Measurements from ENCODE around the gene TBL1X. TPM values are rescaled to one million over a fixed set of nuclear protein-coding genes. Genes with fewer than 3 reads are reported as not detected.

The TBL1X gene
- total and polyA plus RNA-seq, 2 of the 8 experiments (the other 6 are each of a cell fraction or from before 2014, with no cell fraction given) = 13.3 to 25.6 TPM

DNA sequence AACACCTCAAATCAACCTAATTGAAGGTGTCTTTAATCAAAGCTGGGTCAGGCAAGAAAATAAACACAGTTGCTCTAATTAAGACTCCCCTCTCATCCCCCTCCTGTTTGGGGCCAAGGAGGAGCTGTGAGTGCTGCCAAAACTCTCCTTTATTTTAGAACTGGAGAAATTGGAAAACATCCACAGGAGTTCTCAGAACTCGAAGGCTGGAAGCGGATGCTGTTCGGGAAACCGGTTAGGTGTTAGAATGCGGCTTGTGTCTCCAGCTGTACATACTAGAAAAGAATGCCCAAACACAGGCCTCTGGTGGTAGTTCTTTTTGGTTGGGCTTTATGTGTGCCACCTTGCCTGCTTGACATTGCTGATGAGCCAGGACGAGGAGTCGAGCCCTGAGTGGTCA is 182.6 kb downstream of the TBL1X start:
- Histone ChIP-seq H3K9ac (replicated peaks in 1 of 4; ENCODE audit: extremely low read depth in 1 of 4, low read depth in 3 of 4, low read length in 3 of 4) (no peak overlapping the region), H3K56ac (replicated peaks; ENCODE audit: insufficient read length, low read depth, low read length) (no peak overlapping the region), H4K20me1 (replicated peaks in 1 of 2; ENCODE audit: control insufficient read depth in 1 of 2, insufficient read depth in 2 of 2, low read length in 2 of 2) (no peaks in the 10 kb centered on the region), H3K18ac (ENCODE audit: extremely low read depth, low read length) (no peak overlapping the region), H4K91ac (replicated peaks; ENCODE audit: insufficient read length, low read length) (no peak overlapping the region), H2BK15ac (ENCODE audit: low read length) (no peak overlapping the region), H3K79me2 (ENCODE audit: control insufficient read depth in 1 of 2, insufficient read depth in 2 of 2, low read length in 2 of 2) (no peaks in the 10 kb centered on the region), H3K4ac (replicated peaks; ENCODE audit: insufficient read length, low read depth, low read length) (no peak overlapping the region), H2BK5ac (ENCODE audit: low read depth, low read length) (no peak overlapping the region), H2BK12ac (ENCODE audit: low read depth, low read length) (no peak overlapping the region), H2AK5ac (ENCODE audit: low read depth, low read length) (no peak overlapping the region), H2BK20ac (ENCODE audit: low read length) (no peak overlapping the region), H2AFZ (ENCODE audit: low read length) (no peak overlapping the region), H3K9me3 (ENCODE audit: insufficient read depth in 2 of 2, low read depth in 1 of 2, low read length in 1 of 2) (no peaks in the 10 kb centered on the region), H4K5ac (ENCODE audit: insufficient read length, low read depth, low read length) (no peak overlapping the region), H3K4me3 (ENCODE audit: extremely low read depth in 1 of 4, insufficient read depth in 2 of 4, low read depth in 3 of 4, low read length in 4 of 4) (no peak overlapping the region), H2BK120ac (replicated peaks; ENCODE audit: low read depth, low read length) (no peak overlapping the region), H3K27me3 (replicated peaks in 1 of 4; ENCODE audit: control insufficient read depth in 3 of 4, extremely low read depth in 1 of 4, insufficient read depth in 3 of 4, low read length in 3 of 4) (no peaks in the 10 kb centered on the region), H3K14ac (ENCODE audit: insufficient read length) (no peak overlapping the region), H3K36me3 (ENCODE audit: control insufficient read depth in 2 of 4, insufficient read depth in 4 of 4, low read length in 3 of 4) (no peaks in the 10 kb centered on the region), H3K23ac (ENCODE audit: insufficient read length) (no peak overlapping the region), H3K23me2 (ENCODE audit: low read depth, low read length) (no peaks in the 10 kb centered on the region), H4K8ac (ENCODE audit: extremely low read depth, insufficient read depth, low read length) (no peak overlapping the region), H3K4me2 (ENCODE audit: insufficient read depth in 1 of 2, low read depth in 2 of 2, low read length in 2 of 2) (no peak overlapping the region), H3K79me1 (ENCODE audit: low read depth, low read length) (no peaks in the 10 kb centered on the region), H3K27ac (ENCODE audit: low read depth, low read length) (no peak overlapping the region), H3K4me1 (replicated peaks in 1 of 4; ENCODE audit: control insufficient read depth in 3 of 4, insufficient read depth in 4 of 4, low read length in 3 of 4) (no peaks in the 10 kb centered on the region)
- 98% methylated on average over 5 of the region's 7 CpGs; no CpG with 5 or more reads in 1 of the 2 experiments for WGBS, 2 experiments (ENCODE audit: extremely low coverage in 1 of 2, insufficient coverage in 1 of 2, insufficient read length in 1 of 2, insufficient replicate concordance in 2 of 2, low coverage in 1 of 2, low lambda C conversion rate in 2 of 2, missing lambda C conversion rate in 1 of 2)
- CTCF ChIA-PET (ENCODE audit: partially characterized antibody) = no interaction called here
- FAIRE-seq (no peak), DNase-seq (ENCODE audit: low read depth in 1 of 2, low spot score in 2 of 2) (no peak)
- POLR2A ChIA-PET (ENCODE audit: partially characterized antibody) = no interaction called here
- TF ChIP-seq SP4 (IDR thresholded peaks at IDR 0.05; ENCODE audit: low read length) = no peak

Measured in H1 (cell line).